Measurements from ENCODE around the gene EVX2. TPM values are rescaled to one million over a fixed set of nuclear protein-coding genes. Genes with fewer than 3 reads are reported as not detected.

EVX2 gene
- total RNA-seq, 1 experiment from 2014 or later, result not detected

DNA sequence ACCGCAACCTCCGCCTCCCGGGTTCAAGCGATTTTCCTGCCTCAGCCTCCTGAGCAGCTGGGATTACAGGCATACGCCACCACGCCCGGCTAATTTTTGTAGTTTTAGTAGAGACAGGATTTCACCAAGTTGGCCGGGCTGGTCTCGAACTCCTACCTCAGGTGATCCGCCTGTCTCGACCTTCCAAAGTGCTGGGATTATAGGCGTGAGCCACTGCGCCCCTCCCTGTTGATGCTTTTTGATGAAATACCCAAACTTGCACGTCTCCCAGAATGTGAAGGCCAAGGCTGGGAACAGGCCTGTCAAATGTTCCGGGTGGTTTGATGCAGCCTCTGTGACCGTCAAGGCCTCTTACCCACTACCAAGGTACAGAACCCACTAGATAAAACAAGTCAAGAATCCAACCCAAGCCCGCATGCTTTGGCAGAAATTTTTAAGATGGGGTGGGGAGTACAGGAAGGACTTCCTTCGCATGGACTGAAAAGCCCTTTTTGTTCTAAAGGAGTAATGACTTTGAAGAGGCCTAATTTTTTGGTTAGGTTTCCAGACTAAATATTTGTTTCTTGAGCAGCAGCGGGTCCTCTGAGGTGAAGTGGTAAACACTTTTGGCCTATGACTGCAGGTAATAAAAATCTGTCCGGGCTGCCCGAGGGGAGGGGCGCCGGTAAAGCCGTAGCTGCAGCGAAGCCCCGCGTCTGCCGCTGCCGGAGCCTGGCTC, 3.7 kb upstream of the EVX2 start:
- POLR2A ChIA-PET, result interaction anchor here (1.0 to 3.1 kb wide), 2 partner anchors 123 to 397 kb away, joined by 3 to 12 read pairs; no protein-coding TSS in a partner anchor
- no peak overlapping the region for H3K4me3 Mint-ChIP-seq (ENCODE audit: unreplicated experiment)
- peaks cover 7% of the 10 kb centered on the region for H3K9me3 Mint-ChIP-seq (ENCODE audit: unreplicated experiment)
- peaks cover 6% of the 10 kb centered on the region for H3K36me3 Mint-ChIP-seq (ENCODE audit: insufficient read depth, unreplicated experiment)
- H3K4me1 Mint-ChIP-seq (ENCODE audit: insufficient read depth, unreplicated experiment), result peaks cover 11% of the 10 kb centered on the region
- no peak for TF ChIP-seq CTCF (IDR thresholded peaks at IDR 0.05; ENCODE audit: unreplicated experiment)
- CTCF ChIA-PET, result interaction anchor here (0.6 to 3.9 kb wide), 22 partner anchors 9 to 1387 kb away, joined by 3 to 65 read pairs (median 4); no protein-coding TSS in a partner anchor
- peaks cover 86% of the 10 kb centered on the region for H3K27me3 Mint-ChIP-seq (ENCODE audit: insufficient read depth, unreplicated experiment)
- BruUV-seq (replicated peaks), result no TSS peak
- DNase-seq (ENCODE audit: unreplicated experiment), result no peak
- intact Hi-C loops (cut with micrococcal nuclease), result loop anchor here (1.0 to 10.0 kb wide), 5 partner anchors 123 to 777 kb away; no protein-coding TSS in a partner anchor
- H3K27ac Mint-ChIP-seq (ENCODE audit: low read depth, unreplicated experiment), result no peak overlapping the region

DNA sequence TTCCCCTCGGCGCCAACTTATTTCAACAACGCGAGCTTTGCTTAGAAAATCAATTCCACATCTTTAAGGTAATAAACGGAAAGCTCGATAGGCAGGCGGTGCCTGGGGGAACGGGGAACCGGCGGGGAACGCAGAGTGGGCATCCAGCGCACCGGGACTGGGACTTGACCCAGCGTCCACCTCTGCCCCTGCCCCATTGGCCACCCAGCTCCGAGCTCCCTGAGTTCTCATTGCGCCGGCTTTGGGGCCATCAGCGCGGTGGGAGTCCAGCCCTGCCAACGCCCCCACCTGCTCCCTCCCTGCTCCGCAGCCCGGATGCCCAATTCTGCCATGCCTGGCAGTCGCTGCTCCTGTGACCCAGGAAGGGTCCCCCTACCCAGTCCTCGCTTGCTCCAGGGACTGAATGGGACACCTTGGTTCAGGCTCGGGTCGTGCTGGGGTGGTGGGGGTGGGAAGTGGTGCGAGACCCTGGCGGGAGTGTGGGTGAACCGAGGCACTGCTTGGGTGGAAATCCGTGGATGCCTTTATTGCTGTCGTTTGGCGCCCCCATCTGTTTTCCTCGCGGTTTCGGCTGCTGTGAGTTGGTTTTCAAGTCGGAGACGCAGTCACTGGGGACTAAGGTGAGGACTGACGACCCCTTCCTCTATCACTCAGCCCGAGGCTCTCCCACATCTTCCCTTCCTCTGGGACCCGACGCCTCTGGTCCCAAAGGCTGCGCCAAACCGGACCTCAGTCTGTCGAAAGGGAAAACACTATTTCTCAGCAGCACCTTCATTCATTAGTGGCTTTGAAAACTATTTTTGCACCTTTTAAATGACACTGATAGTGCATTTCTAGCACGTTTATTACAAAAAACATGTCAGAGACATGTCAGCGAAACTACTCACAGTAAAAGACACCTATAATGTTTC, 2.4 kb upstream of the EVX2 start:
- peaks cover 11% of the 10 kb centered on the region for H3K4me1 Mint-ChIP-seq (ENCODE audit: insufficient read depth, unreplicated experiment)
- peak; percentile 55 for TF ChIP-seq CTCF (IDR thresholded peaks at IDR 0.05; ENCODE audit: unreplicated experiment)
- peak; percentile 50 for DNase-seq (ENCODE audit: unreplicated experiment)
- no peak overlapping the region for H3K27ac Mint-ChIP-seq (ENCODE audit: low read depth, unreplicated experiment)
- peak overlapping the region; percentile 19 for H3K4me3 Mint-ChIP-seq (ENCODE audit: unreplicated experiment)
- intact Hi-C loops (cut with micrococcal nuclease), result loop anchor here (2.0 to 10.0 kb wide), 2 partner anchors 121 to 395 kb away; no protein-coding TSS in a partner anchor
- CTCF ChIA-PET, result interaction anchor here (0.6 to 3.9 kb wide), 34 partner anchors 8 to 1102 kb away, joined by 3 to 65 read pairs (median 4); no protein-coding TSS in a partner anchor
- POLR2A ChIA-PET, result interaction anchor here (0.5 to 3.1 kb wide), 3 partner anchors 396 to 982 kb away, joined by 3 to 12 read pairs (median 3); no protein-coding TSS in a partner anchor
- no TSS peak for BruUV-seq (replicated peaks)
- H3K9me3 Mint-ChIP-seq (ENCODE audit: unreplicated experiment), result peaks cover 7% of the 10 kb centered on the region
- peaks cover 6% of the 10 kb centered on the region for H3K36me3 Mint-ChIP-seq (ENCODE audit: insufficient read depth, unreplicated experiment)
- H3K27me3 Mint-ChIP-seq (ENCODE audit: insufficient read depth, unreplicated experiment), result peaks cover 72% of the 10 kb centered on the region

GRCh38 chr2:176085120-176085788, 1.5 kb upstream of the EVX2 start:
- CTCF ChIA-PET, result interaction anchor here (0.6 to 2.0 kb wide), 32 partner anchors 9 to 1101 kb away, joined by 3 to 44 read pairs (median 3); no protein-coding TSS in a partner anchor
- POLR2A ChIA-PET, result interaction anchor here (0.5 to 1.0 kb wide), 3 partner anchors 395 to 981 kb away, joined by 3 to 4 read pairs (median 3); no protein-coding TSS in a partner anchor
- Mint-ChIP-seq H3K4me3 (ENCODE audit: unreplicated experiment) (no peak overlapping the region), H3K36me3 (ENCODE audit: insufficient read depth, unreplicated experiment) (peaks cover 6% of the 10 kb centered on the region), H3K4me1 (ENCODE audit: insufficient read depth, unreplicated experiment) (peaks cover 11% of the 10 kb centered on the region), H3K9me3 (ENCODE audit: unreplicated experiment) (peaks cover 7% of the 10 kb centered on the region), H3K27me3 (ENCODE audit: insufficient read depth, unreplicated experiment) (peaks cover 64% of the 10 kb centered on the region), H3K27ac (ENCODE audit: low read depth, unreplicated experiment) (no peak overlapping the region)
- no TSS peak for BruUV-seq (replicated peaks)
- no peak for DNase-seq (ENCODE audit: unreplicated experiment)
- TF ChIP-seq CTCF (IDR thresholded peaks at IDR 0.05; ENCODE audit: unreplicated experiment), result no peak
- intact Hi-C loops (cut with micrococcal nuclease), result loop anchor here (10.0 kb wide), 1 partner anchor 120 kb away; no protein-coding TSS in a partner anchor
